AG09319 (cell line): ENCODE results near the gene GUCD1.
"Not testable (repeated sequence)": the region's sequence is repeated elsewhere in the genome, so short reads cannot be mapped to it uniquely, and the experiment has no call there.

Experiments
- DNase-seq: peaks from one replicate; pipeline ENCODE4 v3.0.0-alpha.2; 2010; ENCODE audit warnings: low read depth; ENCODE audit errors: extremely low read depth
- CTCF ChIP-seq: IDR thresholded peaks from 2 replicates; pipeline ENCODE4 v1.5.1; 2011; ENCODE audit warnings: low read depth, mild to moderate bottlenecking, inconsistent platforms, low read length, moderate library complexity

Gene GUCD1

GRCh38 chr22:24554313-24555164 lies at the start of gene GUCD1:
Gene GUCD1, minus strand, starts transcription at chr22:24555138. Its CDS starts 147 bp downstream, at chr22:24554991.
- no peak for DNase-seq
- no peak for TF ChIP-seq CTCF

GRCh38 chr22:24603770-24604629 lies 49.1 kb upstream of the GUCD1 start:
- DNase-seq = not testable (repeated sequence)

- not testable (repeated sequence) for DNase-seq
Measured at GRCh38 chr22:24602847-24603769, 48.2 kb upstream of the GUCD1 start, which contains the start of gene GGT1. Gene GGT1, plus strand, starts transcription at chr22:24603193. Its CDS starts 7,889 bp downstream, at chr22:24611082.

GRCh38 chr22:24602105-24602749 lies 47.3 kb upstream of the GUCD1 start:
- not testable (repeated sequence) for DNase-seq

GRCh38 chr22:24601217-24602104 lies 46.5 kb upstream of the GUCD1 start:
- TF ChIP-seq CTCF = no peak

GRCh38 chr22:24599958-24600715 lies 45.2 kb upstream of the GUCD1 start:
- not testable (repeated sequence) for DNase-seq

More at GRCh38 chr22:24601217-24602104, 46.5 kb upstream of the GUCD1 start:
- no peak for DNase-seq

GRCh38 chr22:24599514-24599913 lies 44.6 kb upstream of the GUCD1 start:
- no peak for TF ChIP-seq CTCF

GRCh38 chr22:24597076-24597475 lies 42.1 kb upstream of the GUCD1 start:
- DNase-seq = not testable (repeated sequence)

More at GRCh38 chr22:24599514-24599913, 44.6 kb upstream of the GUCD1 start:
- no peak for DNase-seq
